HG03521 (cell line): ENCODE measurements around the gene SRSF5.
A peak's percentile ranks its signal among the peaks of the same experiment; 100 is the strongest.
"Not testable (repeated sequence)": the region's sequence is repeated elsewhere in the genome, so short reads cannot be mapped to it uniquely, and the experiment has no call there.

Source experiments
- ATAC-seq: cut with Tn5 transposase; IDR thresholded peaks from one replicate; pipeline ENCODE4 v1.9.1; 2021; ENCODE audit warnings: mild to moderate bottlenecking, moderate library complexity; ENCODE audit not compliant: unreplicated experiment

SRSF5 gene

DNA sequence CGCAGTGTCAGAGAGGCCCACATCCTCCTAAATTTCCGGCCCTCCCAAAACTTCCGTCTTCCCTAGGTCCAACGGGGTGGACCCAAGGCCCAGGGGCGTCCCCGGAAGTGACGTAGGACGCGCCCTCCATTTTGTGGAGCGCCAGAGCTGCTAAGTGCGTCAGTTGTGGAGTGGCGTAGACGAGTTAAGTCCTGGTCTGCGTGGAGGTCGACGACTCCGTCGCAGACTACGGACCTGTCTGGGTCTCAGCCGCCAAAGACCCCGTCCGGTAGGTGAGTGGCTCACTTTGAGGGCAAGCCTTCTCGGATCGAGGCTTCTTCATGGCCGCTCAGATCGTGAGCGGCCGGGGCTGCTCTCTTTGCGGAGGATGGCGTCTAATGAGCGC, at the start of gene SRSF5:
Gene SRSF5, plus strand, starts transcription at position 159 of the 385 bp plus-strand sequence. CDS start 1,015 bp downstream, outside the sequence.
- ATAC-seq: peak; percentile 64

DNA sequence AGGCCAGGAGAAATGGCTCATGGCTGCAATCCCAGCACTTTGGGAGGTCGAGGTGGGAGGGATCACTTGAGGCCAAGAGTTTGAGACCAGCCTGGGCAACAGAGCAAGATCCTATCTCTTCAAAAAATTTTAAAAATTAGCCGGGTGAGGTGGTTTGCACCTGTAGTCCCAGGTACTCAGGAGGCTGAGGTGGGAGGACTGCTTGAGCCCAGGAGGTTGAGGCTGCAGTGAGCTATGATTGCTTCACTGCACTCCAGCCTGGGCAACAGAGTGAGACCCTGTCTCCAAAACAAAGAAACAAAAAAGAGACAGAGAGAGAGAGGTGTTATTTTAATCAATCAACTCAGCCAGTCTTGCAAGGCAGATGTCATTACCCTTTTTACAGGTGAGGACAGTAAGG, 48.3 kb upstream of the SRSF5 start:
- not testable (repeated sequence) for ATAC-seq

DNA sequence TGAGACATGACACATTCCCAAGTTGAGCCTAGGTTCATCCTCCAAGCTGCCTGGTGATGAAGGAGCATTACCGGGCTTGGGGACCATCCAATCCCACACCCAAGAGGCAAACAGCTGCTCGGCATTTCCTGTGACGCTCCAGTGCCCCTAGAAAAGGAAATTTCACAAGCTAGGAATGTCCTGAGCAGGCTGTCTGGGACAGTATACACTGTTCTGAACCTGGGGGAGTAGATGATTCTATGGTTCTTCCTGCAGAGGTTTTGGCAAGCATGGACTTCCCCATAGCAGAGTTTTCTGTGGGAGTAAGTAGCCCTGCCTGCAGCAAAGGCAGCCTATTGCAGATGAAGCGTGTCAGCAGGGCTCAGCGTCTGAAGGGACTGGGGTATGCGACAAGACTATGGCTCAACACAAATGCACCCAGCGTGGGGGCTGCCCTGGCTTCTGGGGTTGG, 47.4 kb upstream of the SRSF5 start:
- ATAC-seq: no peak

DNA sequence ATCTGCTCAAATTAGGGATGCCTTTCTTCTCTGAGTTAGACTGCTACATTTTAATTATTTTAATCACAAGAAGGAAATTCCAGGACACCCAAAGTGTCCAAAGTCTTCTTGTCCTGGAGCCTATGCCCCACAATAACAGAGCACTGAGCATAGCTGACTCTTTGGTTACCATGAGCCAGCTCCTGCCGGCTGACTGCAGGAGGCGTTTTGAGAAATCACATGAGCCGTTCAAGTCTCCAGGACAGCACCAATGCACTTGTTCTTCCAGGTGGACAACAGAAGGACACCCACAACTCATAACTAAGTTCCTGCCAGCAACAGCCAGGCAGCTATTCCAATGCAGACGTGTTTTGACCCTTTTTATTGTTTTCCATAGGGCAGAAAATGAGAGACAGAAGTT, 46.0 kb upstream of the SRSF5 start:
- ATAC-seq: no peak

DNA sequence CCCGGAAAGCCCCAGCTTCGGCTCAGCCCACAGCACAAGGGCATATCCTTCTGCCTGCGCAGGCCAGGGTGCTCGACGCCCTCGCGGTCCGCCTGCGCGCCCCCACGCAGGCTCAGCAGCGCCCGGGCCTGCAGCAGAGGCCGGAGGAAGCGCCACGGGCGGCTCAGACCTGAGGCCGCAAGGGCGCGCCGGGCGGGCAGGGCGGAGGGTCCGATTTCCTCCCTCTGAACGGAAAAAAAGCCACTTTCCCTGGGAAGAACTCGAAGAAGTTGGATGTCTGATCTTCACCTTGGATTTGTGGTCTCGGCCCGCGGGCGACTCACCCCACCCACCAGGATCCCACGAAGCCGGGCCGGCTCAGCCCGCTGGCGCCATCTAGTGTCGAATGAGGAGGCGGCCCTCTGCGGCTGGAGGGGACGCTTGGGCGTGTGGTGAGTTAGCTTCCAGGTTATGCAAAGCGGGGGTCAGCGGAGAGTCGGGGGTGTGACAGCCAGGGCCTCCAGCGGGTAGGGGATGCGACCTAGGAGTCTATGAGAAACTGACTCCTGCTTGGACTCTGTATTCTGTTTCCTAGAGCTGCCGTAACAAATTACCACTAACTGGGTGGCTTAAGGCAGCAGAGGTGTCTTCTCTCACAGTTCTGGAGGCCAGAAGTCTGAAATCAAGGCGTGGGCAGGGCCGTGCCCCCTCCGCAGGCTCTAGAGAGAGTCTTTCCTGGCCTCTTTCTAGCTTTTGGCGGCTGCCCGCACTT, 40.0 kb upstream of the SRSF5 start:
- peak; percentile 74 for ATAC-seq

DNA sequence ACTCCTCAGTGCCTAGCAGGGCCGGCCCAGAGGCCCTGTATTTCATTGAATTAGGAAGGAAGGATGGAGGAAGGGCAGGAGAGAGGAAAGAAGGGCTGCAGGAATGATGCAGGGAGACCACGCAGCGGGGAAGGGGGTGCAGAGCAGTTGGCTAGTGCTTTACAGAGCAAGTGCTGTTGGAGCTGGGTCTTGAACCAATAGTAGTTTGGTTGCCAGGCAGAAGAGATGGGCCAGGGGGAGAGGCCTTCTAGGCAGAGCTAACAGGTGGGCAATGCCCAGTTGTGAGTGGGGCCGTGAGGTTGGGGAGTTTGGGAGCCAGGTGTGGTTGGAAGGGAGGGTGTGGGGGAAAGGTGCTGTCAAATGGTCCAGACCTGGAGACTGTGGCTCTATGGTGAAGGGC, 39.1 kb upstream of the SRSF5 start:
- no peak for ATAC-seq

DNA sequence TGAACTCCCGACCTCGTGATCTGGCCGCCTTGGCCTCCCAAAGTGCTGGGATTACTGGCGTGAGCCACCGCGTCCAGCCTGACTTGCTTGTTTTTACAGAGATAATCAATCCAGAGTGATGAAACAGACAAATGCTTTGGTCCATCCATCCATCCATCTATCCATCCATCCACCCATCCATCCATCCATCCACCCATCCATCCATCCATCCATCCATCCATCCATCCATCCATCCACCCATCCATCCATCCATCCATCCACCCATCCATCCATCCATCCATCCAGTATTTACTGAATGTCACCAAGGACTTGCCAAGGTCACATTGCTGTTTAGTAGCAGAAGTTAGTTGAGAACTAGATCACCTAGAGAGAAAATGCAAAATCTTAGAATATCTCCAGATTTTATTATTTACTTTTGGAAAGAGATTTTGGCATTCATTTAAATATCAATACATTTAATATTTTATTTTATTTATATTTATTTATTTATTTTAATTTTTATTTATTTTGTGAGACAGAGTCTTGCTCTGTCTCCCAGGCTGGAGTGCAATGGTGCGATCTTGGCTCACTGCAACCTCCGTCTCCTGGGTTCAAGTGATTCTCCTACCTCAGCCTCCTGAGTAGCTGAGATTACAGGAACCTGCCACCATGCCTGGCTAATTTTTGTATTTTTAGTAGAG, 34.9 kb upstream of the SRSF5 start:
- ATAC-seq: not testable (repeated sequence)

DNA sequence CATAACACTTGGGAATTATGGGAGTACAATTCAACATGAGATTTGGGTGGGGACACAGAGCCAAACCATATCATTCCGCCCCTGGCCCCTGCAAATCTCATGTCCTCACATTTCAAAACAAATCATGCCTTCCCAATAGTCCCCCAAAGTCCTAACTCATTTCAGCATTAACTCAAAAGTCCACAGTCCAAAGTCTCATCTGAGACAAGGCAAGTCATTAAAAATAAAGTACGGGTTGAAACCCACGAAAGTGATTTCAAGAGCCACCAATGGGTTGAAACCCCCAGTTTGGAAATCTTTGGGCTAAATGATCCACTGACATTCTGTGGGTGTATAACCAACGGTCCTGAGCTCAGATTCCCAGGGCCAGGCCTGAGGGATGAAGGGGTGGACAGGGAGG, 30.5 kb upstream of the SRSF5 start:
- not testable (repeated sequence) for ATAC-seq

DNA sequence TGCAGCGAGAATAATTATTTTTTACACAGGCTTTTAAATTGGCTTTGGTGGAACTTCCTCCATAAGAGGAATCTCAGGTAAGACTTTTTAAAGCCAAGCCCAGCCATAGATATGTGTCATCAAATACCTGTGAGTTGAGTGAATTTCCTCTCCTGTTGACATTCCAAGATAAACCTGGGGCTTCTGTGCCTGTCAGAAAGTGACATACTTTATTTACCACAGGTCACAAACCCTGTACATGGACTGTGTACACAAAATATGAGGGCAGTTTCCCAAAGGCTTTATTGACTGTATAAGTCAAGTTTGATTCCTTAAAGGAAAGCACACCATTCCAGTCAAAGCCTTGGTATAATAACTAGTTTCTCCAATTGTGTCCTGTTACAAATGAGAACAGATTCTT, 25.9 kb upstream of the SRSF5 start:
- no peak for ATAC-seq

DNA sequence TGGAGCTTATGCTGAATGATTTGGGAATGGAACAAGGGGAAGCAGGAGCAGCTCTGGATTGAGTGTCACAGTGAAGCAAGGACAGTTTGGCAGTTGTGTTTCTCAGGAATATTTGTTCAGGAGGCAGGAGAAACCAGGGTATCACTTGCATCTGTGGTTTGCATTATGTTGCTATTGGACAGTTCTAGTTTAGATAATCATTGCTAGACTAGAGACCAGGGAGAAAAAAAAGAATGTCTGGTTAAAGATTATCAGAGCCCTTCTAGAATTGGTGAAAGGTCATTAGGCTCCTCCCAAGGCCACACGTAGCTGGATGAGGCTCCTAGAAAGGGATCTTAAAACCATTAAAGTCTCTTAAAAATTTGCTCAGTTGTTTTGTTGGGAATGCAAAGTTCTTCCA, 17.0 kb upstream of the SRSF5 start:
- ATAC-seq: no peak

DNA sequence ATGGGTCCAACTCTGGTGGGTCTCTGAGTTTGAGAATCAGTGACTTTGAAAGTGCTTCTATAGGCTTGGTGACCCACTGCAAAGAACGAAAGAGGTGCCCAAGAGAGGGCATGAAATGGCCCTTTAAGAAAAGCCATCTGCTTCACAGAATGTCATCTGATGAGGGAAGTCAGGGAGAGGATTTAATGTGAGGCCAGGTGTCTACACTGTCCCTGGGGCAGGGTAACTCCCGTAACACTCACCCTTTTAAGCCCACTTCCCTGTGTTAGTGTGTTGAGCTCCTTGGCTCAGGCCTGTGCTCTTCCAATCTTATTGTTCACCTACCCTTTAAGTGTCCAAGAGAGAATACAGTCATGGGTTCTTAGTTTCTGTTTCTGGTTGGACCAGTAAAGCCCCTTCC, 16.4 kb upstream of the SRSF5 start:
- no peak for ATAC-seq

DNA sequence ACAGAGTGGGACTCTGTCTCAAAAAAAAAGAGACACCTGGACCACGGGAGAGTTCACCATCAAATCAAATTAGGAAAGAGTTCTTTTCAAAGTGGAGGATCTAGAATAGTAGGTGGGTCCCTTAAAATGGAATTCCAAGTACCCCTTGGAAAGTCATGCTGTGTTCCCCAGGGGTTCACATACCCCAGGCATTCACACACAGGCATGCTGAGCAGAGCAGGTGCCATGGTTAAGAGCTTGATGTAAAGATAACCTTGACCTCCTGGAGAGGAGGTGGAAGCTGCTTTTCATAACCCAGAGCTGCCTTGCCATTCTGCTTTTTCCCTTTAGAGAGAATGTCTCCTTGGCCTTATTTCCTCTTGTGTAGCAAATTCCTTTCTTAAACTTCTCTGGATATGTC, 14.2 kb upstream of the SRSF5 start:
- ATAC-seq: no peak

DNA sequence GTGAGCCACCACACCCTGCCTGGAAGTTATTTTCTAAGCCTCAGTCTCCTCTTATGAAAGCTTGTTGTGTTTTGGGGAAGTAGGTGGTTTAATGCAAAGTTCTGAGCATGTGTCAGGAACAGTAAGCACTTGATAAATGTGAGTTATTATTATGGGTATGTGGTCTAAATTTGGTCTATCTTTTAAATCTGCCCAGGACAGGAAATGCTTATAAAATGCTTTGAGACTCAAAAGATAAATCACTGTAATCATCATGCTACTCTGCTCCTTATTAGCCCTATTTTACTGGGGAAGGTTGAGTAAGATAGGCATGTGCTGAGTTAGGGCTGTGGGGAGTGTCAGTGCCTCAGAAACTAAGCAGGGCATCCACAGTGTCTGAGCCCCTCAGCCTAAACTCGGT, 13.1 kb upstream of the SRSF5 start:
- ATAC-seq: no peak

DNA sequence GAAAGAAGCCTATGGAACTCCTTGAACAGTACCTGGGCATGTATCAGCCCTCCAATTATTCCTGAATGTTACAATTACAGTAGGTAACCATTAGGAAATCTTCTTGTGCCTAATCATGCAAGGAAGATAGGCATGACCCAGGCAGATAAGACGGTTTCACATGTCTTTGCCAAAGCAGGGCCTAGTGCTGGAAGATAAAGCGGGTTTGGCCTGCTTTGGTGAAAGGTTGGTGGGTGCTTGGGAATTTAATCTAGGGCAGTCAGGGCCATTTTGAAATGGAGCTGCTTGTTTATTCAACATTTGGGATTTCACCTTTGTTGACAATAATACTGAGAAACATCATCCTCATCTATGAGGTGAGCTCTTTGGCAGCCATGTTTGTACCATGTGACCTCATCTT, 12.5 kb upstream of the SRSF5 start:
- no peak for ATAC-seq

DNA sequence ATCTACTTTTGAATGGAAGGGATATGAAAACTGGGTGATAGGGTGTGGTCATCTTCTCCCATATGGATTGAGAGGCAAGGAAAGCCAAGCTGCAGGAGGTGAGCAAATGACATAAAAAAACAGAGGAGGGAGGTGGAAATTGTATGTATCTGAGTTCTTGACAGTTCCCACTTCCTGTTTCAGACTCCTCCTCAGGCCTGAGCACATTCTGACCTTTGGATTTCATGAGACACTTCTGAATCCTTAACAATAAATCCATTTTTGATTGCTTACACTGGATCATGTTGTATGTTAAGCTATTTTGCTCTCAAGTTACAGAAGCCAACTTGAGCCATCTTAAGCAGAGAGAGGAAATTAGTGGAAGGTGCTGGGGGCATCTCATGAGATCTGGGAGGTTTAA, 11.6 kb upstream of the SRSF5 start:
- no peak for ATAC-seq

DNA sequence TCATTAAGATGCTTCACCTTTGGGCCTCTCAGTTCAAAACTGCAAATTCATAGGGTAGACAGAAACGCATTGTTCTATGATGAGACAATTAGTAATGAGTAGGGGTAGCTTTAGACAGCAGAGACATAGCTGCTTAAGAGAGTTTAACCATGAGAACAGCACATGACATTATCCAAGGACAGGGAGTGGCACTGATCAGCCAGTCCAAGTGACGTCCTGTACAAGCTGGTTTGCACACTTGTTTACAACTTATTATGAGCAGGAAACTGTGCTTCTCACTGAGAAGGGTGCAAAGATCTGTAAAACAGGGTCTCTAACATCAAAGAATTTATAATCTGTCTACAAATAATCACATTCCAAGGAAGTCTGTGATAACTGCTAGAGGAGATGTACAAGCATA, 11.2 kb upstream of the SRSF5 start:
- no peak for ATAC-seq

DNA sequence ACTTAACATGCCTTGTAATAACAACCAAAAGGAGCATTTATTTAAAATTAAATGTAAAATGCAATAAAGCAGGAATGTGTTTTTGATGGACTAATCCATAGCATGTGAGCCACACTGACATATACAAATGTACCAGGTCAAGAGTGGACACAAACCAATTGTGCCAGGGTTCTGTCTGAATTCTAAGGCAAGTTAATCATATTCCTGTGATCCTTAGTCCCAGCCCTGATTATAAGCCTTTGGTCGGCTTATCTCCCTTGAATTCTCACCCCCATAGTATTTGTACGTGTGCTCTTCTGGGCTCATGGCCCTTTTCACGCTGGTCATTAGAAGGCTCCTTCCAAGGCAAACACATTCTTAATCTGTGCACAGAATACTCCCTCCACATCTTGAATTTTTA, 10.6 kb upstream of the SRSF5 start:
- no peak for ATAC-seq

DNA sequence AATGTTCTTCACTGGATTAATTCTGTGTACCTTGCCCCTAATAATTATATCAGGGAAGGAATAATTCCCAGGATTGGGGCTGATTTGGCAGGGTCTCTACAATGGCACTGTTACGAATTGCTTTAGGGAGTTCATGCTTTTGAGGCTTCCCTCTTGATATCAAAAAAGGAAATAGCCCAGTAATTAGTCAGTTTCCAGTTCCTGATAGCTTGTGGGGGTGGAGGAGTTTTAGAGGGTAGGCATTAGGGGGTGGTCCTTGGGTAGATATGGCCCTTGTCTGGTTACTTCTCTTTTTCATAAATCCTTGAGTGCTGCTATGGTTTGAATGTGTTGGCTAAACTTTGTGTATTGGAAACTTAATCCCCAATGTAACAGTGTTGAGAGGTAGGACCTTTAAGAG, 6.1 kb upstream of the SRSF5 start:
- ATAC-seq: no peak

DNA sequence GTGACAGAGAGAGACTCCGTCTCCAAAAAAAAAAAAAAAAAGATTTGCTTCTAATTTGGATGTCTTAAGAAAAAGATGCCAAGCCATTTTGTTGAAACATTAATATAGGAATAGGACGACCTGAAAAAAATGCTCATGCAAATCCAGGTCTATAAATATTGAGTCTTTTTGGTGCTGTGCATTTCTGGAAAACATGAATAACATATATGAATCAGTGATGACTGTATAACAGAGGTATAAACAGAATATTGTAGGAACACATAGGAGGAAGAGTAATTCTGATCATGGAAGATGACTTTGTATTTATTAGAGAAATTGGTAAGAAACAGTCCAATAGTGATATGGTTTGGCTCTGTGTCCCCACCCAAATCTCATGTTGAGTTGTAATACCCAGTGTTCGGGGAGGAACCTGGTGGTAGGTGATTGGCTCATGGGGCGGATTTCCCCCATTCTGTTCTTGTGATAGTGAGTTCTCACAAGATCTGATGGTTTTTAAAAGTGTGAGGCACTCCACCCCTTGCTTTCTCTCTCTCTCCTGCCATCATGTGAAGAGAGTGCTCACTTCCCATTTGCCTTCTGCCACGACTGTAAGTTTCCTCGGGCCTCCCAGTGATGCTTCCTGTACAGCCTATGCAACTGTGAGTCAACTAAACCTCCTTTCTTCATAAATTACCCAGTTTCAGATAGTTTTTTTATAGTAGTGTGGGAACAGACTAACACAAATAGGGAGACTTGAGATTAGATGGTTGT, 3.0 kb upstream of the SRSF5 start:
- no peak for ATAC-seq

DNA sequence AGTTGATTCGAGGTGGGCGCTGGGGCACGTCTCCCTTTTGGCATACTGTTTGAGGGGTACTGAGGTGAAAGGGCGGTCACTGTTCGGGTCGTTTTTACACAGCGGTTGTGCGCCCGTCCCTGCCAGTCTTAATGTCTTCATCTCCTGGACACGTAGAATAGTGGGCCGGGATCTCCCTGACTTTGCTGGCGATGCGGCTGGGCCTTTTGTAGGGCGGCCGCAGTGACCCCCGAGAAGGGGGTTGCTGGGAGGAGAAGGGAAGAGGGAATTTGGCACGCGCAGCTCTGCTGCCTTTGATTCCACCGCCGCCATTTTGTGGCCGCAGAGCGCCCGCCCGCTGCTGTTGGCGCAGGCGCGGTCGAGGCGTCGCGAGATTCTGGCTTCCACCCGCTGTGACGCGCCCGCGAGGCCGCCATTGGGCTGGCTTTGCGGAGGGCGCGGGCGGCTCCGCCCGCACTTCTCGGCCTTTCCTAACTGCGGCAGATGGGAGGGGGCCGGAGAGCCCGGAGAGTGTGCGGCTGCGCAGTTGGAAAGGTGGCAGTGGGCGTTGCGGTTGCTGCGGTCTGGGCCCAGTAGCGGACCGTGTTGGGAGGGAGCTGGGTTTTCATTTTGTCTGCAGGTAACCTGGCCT, 542 bp downstream of the SRSF5 start:
- ATAC-seq: peak; percentile 71

DNA sequence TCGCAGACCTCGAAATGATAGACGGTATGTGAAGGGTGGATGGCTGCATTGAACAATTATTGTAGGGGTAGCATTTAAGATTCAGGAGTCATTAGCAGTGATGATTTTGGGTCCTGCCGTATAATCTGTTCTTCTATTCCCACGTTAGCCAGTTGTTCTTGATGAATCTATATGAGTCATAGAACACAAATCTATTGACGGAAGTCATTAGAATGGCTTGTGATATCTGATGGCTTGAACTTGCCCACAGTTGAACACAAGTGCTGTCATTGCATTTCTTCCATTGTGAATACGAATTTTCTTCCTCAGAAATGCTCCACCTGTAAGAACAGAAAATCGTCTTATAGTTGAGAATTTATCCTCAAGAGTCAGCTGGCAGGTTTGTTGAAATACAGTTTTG, 1.9 kb downstream of the SRSF5 start:
- no peak for ATAC-seq
